HG02852 (cell line): ENCODE measurements around the gene SULT1E1.

Experiments used
- ATAC-seq: cut with Tn5 transposase; IDR thresholded peaks from one replicate; pipeline ENCODE4 v1.9.1; 2021; ENCODE audit warnings: mild to moderate bottlenecking, moderate library complexity; ENCODE audit not compliant: unreplicated experiment

SULT1E1 gene

DNA sequence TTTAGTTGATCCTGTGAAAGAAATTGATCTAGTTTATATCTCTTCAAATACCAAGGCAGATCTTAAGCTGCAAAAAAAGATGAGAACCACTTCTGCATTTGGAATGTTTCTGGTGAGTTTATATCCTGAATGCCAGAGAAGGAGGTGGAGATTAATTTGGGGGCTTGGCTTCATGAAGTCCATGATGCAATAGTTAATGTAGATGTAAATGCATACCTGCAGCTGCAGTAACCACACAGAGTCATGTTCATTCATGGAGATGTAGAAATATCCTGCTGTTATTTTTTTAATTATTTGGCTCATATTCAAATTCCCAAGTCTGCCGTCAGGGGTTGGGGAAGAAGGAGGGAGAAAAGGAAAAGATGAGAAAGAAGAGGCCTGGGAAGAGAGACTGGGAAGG lies at the start of gene SULT1E1:
Gene SULT1E1 (minus strand): TSS at position 94 of the 400 bp plus-strand sequence. CDS start 2,501 bp downstream, outside the sequence.
- no peak for ATAC-seq

- no peak for ATAC-seq
Observed at GRCh38 chr4:69909195-69909594, 49.2 kb upstream of the SULT1E1 start.

DNA sequence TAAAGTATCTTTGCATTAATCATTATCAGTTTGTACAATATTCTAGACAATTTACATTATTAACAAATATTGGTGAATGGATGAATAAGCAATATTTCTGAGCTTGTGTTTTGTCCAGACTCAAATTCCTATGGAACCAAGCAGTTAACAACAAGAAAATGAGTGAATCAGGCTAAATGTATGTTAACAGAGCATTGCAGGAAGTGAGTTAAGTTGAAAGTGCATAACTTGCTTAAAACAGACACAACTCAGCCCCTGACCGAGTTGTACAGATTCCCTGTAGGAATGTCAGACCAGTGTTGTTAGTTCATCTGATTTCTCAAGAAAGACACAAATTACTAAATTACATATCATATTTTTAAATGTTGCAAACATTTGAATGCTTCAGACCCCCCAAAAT lies 47.2 kb upstream of the SULT1E1 start:
- ATAC-seq = no peak

DNA sequence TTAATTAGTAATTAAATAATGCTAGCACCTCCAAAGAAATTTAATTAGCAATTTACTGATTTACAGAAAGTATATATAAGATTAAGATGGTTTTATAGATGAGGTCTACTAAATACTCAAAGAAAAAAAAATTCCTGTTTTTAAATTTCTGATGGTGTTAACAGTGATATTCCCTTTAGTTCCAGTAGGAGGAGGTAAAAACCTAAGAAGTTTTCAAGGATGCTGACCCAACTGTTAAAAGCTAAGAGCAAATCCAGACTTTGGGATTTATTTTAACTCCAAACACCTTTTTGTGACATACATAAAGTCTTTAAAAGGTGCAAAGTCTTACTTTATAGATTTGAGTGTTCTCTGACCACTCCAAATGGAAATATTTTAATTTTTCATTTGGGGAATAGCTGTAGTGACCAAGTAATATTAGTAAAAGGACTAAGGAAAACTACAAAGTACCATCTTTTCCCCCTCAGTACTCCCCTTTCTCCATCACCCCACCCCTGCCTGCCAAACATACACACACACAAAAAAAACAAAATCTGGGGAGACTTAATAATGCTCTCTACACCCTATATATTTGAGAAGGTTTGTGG lies 36.7 kb upstream of the SULT1E1 start:
- ATAC-seq = no peak

DNA sequence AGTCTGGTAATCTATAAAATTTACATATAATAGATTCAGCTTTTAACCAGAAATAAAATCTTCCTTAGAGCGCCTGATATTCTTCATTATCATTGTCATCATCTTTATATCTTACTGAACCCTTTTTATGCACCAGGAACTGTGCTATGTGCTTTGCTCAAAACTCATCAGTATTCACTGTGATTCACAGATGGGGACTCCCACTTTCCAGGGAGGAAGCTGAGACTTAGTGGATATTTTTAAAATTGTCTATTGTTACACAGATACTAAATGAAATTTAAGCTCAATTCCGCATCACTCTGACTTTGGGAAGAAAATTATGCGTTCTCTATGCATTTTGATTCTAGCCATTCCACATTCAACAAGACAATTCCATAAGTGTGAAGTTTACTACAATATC lies 34.8 kb upstream of the SULT1E1 start:
- no peak for ATAC-seq

GRCh38 chr4:69894186-69894585 lies 34.2 kb upstream of the SULT1E1 start:
- ATAC-seq = no peak

DNA sequence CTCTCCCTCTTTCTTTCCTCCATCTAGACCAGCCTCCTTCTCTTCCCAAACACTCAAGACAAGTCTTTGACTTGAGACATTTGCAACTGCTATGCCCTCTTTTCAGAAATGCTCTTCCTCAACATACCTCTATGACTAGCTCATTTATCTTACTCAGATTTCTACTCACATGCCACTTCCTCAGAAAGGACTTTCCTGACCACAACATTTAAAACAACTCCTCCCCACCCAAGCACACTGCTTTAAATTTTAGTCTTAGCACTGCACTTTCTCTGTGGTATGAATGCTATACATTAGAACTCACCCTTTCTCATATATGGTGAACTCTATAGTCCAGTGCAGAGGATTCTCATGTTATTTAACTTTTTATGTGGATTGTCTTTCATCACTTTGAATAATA lies 28.4 kb upstream of the SULT1E1 start:
- ATAC-seq = no peak

GRCh38 chr4:69882150-69882549 lies 22.2 kb upstream of the SULT1E1 start:
- no peak for ATAC-seq

- ATAC-seq = peak; percentile 85
Observed at GRCh38 chr4:69881173-69881773, 21.3 kb upstream of the SULT1E1 start.

DNA sequence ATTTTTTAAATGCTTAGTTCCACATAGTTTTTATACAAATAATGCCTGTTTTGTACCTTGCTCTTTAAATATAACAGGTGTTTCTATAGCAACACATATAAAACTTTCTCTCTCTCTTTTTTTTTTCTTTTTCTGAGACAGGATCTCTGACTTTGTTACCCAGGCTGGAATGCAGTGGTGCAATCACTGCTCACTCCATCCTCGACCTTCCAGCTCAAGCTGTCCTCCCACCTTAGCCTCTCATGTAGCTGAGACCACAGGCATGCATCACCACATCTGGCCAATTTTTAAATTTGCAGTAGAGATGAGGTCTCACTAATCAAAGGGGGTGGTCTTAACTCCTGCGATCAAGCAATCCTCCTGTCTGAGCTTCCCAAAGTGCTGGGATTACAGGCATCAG lies 18.3 kb upstream of the SULT1E1 start:
- ATAC-seq = no peak

DNA sequence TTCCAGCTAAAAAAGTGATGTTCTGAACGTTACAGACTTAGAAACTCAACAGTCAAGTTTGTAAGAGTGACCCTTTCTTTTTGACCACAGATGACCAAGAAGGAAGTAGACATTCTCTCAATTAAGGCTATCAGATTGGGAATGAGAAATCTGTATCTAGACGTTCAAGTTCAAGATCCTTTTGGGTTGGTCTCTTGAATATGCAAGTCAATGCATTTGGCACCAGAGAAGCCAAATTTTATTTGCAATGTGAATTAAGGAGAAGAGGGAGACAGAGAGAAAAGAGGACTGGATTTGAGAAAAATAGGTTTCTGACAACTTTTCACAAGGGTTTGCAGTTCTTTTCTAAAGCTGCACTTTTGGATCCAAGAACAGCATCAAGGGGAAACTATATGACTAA lies 17.5 kb upstream of the SULT1E1 start:
- ATAC-seq = no peak

DNA sequence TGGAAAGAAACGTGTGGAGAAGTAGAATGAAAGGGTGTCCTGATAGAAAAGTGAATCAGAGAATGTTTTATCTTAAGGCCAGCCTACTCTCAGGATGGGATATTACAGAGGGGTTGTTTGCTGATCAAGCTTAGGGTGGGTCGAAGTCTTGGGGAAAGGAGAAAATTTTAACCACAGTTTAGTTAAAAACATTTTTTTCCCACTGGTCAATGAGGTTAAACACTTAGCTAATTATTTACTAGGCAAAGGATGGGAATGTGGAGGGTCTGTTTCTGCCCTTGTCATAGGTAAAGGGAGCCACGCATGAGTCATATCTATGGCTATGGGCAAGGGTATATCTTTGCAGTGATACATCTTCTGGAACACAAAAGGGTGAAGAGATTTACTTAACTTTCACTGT lies 16.1 kb upstream of the SULT1E1 start:
- ATAC-seq = no peak

DNA sequence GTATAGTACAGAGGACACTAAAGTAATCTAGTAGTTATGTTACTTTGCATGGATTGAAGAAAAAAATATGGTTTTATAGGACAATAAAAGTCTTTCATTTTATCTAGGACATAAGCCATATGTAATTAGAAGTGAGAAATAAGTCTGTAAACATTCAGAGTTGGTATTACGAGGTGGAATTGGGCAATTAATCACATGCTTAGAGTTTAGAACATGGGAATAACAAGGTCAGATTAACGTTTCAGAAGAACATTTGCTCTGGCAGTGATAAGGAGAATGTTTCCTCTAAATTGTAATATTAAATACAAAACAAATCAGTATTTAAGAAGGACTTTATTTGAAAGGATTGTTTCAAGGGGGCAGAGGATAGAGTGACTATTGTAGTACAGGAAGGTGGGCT lies 15.6 kb upstream of the SULT1E1 start:
- ATAC-seq = no peak

- ATAC-seq = no peak
Observed at GRCh38 chr4:69874507-69874906, 14.6 kb upstream of the SULT1E1 start.

- no peak for ATAC-seq
Observed at GRCh38 chr4:69861756-69862155, 1.8 kb upstream of the SULT1E1 start.

DNA sequence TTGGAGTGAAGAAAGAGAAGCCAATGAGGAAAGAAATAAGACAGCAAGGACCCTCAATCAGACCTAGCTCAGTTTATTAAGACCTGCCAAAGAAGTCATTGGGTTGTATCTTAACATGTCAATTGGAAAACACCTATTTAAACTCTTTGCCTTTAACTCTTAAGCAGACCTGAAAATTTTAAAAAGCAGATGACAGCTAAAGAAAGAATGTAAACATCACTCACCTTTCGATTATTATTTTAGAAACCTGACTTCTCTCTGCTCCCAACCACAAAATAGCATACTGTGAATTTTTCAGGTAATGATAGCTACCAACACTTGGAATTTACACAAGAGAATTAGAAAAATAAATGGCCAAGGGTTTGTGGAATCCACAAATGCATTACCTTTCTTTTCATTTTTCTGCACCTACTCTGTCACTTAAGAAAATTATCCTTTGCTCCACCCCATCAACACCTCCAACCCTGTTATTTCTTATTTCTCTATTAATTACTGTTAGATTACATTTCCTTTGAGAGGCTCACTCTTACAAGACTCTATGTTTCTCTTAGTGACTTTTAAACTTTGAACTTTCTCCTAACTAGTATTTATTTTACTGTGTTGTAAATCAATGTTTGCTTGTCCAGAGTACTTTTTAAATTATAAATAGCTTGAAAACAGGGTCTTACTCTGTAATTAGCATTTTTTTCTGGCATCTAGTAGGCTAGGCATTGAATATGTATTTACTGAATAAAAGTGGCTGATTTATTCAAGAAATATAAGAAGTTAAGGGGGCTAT lies 765 bp upstream of the SULT1E1 start:
- ATAC-seq = no peak

DNA sequence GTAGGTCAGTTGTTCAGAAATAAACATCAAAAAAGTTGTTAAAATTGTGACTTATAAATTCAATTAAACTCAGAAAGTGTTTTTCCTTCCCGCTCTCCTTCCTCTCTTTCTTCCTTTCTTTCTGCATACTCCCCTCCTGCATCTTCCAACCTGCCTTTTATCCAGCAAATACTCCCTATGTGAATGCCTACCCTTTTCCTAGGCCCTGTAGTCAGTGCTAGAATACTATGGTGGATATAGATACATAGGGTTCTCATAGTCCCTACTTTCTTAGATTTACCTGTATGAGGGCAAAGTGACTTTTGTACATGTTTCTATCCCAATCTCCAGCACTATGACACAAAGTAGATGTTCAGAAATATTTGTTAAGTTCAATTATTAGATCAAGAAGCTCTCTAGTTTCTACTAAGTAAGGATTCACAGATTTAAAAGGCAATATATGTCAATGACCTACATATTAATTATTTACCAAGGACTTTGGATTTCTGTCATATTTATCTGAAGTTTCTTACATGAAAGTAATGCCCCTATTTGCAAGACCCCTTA lies 732 bp downstream of the SULT1E1 start:
- no peak for ATAC-seq

DNA sequence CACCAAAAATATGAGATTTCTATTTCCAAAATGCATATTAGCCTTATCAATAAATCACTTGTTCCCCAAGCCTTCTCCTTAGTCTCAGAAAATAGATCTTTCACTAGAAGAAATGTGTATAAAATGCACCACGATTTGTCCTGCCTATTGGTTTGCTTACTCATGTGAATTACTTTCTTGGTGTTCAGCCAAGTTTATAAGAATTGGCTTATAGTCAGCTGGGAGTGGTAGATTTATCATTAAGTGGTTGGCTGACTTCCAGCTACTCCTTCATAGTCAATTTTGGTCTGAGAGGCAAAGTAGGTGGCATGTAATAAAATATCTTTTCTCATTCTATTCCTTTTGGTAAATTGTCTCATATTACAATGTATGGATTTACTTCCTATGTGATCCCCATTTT lies 1.3 kb downstream of the SULT1E1 start:
- ATAC-seq = no peak

DNA sequence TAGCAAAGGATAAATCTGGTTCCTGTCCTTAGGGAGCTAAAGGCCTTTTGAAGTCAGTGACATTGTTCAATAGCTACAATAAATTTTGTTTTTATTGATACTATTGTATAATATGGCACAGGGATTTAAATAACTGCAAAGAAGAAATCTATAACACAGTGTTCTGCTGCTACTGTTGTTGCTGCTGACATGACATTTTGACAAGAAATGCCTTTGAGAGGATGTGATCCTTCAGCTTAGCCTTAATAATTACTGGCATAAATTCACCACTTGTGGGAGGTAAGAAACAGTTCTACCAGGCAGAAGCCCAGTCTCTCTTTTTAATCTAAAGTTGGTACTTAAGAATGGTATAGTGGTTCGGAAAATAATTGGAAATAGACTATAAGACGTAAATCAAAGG lies 4.1 kb downstream of the SULT1E1 start:
- ATAC-seq = no peak

DNA sequence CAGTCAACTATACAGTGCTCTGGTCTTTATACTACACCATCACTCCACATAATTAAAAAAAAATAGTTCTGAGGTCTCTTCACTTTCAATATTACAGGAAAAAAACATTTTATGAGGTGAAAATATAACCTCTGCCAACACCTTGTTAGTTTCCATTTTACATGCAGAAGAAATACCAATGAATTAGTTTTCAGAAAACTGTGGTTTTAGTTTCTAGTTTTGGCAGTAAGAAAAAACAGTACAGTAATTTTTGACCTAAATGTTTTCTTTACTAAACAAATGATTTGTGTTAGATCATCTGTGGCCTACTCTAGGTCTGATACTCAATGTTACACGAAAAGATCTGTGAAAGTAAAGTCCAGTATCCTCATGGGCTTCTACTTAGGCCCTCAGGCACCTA lies 10.0 kb downstream of the SULT1E1 start:
- ATAC-seq = peak; percentile 72

- ATAC-seq = no peak
Observed at GRCh38 chr4:69849297-69849696, 10.6 kb downstream of the SULT1E1 start.

- ATAC-seq = no peak
Observed at GRCh38 chr4:69848028-69848427, 11.9 kb downstream of the SULT1E1 start.
